Tibial artery (tissue), 4 donors: ENCODE data around the gene TBPL2.
"Not testable (repeated sequence)": the region's sequence is repeated elsewhere in the genome, so short reads cannot be mapped to it uniquely, and the experiment has no call there.

Experiments used
- DNase-seq, 2 donors: peaks; one replicate each; pipeline ENCODE4 v3.0.0-alpha.2; 2019
- H3K27ac ChIP-seq, 2 donors: fragments of 200-600 bp; sonication (generic) in 1 of 2; 1 replicate in 1 of 2; 2 replicates in 1 of 2; pipeline ENCODE4 v1.5.1; 2018 to 2019; ENCODE audit warnings: mild to moderate bottlenecking in 1 of 2
- H3K27me3 ChIP-seq, 2 donors: fragments of 200-600 bp; sonication (generic) in 1 of 2; one replicate each; pipeline versions ENCODE4 v1.5.1 to v1.6.0; 2016 to 2019
- H3K36me3 ChIP-seq, 3 donors: fragments of 200-600 bp; sonication (generic) in 2 of 3; one replicate each; pipeline ENCODE4 v1.5.1; 2016 to 2019; ENCODE audit warnings: mild to moderate bottlenecking in 2 of 3
- H3K4me1 ChIP-seq, 4 donors: fragments of 200-600 bp; sonication (generic) in 2 of 4; 1 replicate in 3 of 4; 2 replicates in 1 of 4; pipeline ENCODE4 v1.5.1; 2016 to 2019
- H3K4me3 ChIP-seq, 2 donors: fragments of 200-600 bp; sonication (generic) in 1 of 2; 1 replicate in 1 of 2; 2 replicates in 1 of 2; pipeline ENCODE4 v1.5.1; 2018 to 2019; ENCODE audit warnings: mild to moderate bottlenecking in 2 of 2
- H3K9me3 ChIP-seq, 3 donors: fragments of 200-600 bp; sonication (generic) in 1 of 3; one replicate each; pipeline ENCODE4 v1.5.1; 2016 to 2019
- CTCF ChIP-seq, 2 experiments: fragments of 200-600 bp in 1 of 2; fragments of 450-650 bp in 1 of 2; IDR thresholded peaks; one replicate each; pipeline ENCODE4 v1.5.1; 2017 to 2019; ENCODE audit warnings: antibody characterized with exemption in 2 of 2, mild to moderate bottlenecking in 1 of 2, moderate library complexity in 1 of 2
- intact Hi-C: fragments of 100-400 bp; cut with DNase I; formaldehyde crosslinking; loops from one replicate; pipeline ENCODE4 v1.15.0; 2023; ENCODE audit warnings: low total_unique reads

Gene TBPL2

GRCh38 chr14:55425091-55425490 is 15.3 kb downstream of the TBPL2 start:
- DNase-seq, result no peak
- TF ChIP-seq CTCF (IDR thresholded peaks at IDR 0.05), result no peak
- H3K36me3 ChIP-seq, result no peaks in the 10 kb centered on the region
- H3K27me3 ChIP-seq, result no peaks in the 10 kb centered on the region
- H3K4me3 ChIP-seq, result no peak overlapping the region
- no peak overlapping the region for H3K27ac ChIP-seq
- H3K4me1 ChIP-seq, result no peaks in the 10 kb centered on the region
- intact Hi-C loops, result no loop called here
- no peaks in the 10 kb centered on the region for H3K9me3 ChIP-seq

- DNase-seq, result no peak
- no peak overlapping the region for H3K4me3 ChIP-seq
- H3K9me3 ChIP-seq, result no peaks in the 10 kb centered on the region
- no peak for TF ChIP-seq CTCF (IDR thresholded peaks at IDR 0.05)
- H3K4me1 ChIP-seq, result no peaks in the 10 kb centered on the region
- no peak overlapping the region for H3K27ac ChIP-seq
- no peaks in the 10 kb centered on the region for H3K27me3 ChIP-seq
- H3K36me3 ChIP-seq, result no peaks in the 10 kb centered on the region
- intact Hi-C loops, result no loop called here
Observed at GRCh38 chr14:55423969-55424368, 16.4 kb downstream of the TBPL2 start.

- H3K27ac ChIP-seq, H3K9me3 ChIP-seq, H3K36me3 ChIP-seq, DNase-seq, H3K27me3 ChIP-seq, H3K4me1 ChIP-seq, intact Hi-C loops, H3K4me3 ChIP-seq: not testable (repeated sequence)
Observed at GRCh38 chr14:55422338-55422737, 18.1 kb downstream of the TBPL2 start.

GRCh38 chr14:55419663-55420062 is 20.8 kb downstream of the TBPL2 start:
- intact Hi-C loops, result loop anchor here (10.0 kb wide), 1 partner anchor 145 kb away; the partner anchor contains the start of gene FBXO34

GRCh38 chr14:55418411-55418810 is 22.0 kb downstream of the TBPL2 start:
- no peaks in the 10 kb centered on the region for H3K9me3 ChIP-seq
- H3K36me3 ChIP-seq, result no peaks in the 10 kb centered on the region
- H3K27me3 ChIP-seq, result no peaks in the 10 kb centered on the region
- no peak for DNase-seq
- no peaks in the 10 kb centered on the region for H3K4me1 ChIP-seq
- no peak overlapping the region for H3K27ac ChIP-seq
- intact Hi-C loops, result loop anchor here (10.0 kb wide), 1 partner anchor 144 kb away; the partner anchor contains the start of gene FBXO34
- H3K4me3 ChIP-seq, result no peak overlapping the region
- TF ChIP-seq CTCF (IDR thresholded peaks at IDR 0.05), result no peak

More at GRCh38 chr14:55419663-55420062, 20.8 kb downstream of the TBPL2 start:
- H3K9me3 ChIP-seq, result no peaks in the 10 kb centered on the region
- no peak overlapping the region for H3K4me3 ChIP-seq
- H3K36me3 ChIP-seq, result no peaks in the 10 kb centered on the region
- no peaks in the 10 kb centered on the region for H3K27me3 ChIP-seq
- no peak for TF ChIP-seq CTCF (IDR thresholded peaks at IDR 0.05)
- H3K4me1 ChIP-seq, result no peaks in the 10 kb centered on the region
- H3K27ac ChIP-seq, result no peak overlapping the region
- DNase-seq, result no peak

GRCh38 chr14:55417955-55418354 is 22.5 kb downstream of the TBPL2 start:
- no peaks in the 10 kb centered on the region for H3K4me1 ChIP-seq
- intact Hi-C loops, result loop anchor here (10.0 kb wide), 1 partner anchor 143 kb away; the partner anchor contains the start of gene FBXO34
- no peaks in the 10 kb centered on the region for H3K27me3 ChIP-seq
- no peaks in the 10 kb centered on the region for H3K9me3 ChIP-seq
- TF ChIP-seq CTCF (IDR thresholded peaks at IDR 0.05), result no peak
- H3K36me3 ChIP-seq, result no peaks in the 10 kb centered on the region
- no peak overlapping the region for H3K27ac ChIP-seq
- DNase-seq, result no peak
- H3K4me3 ChIP-seq, result no peak overlapping the region
